Type B pancreatic cell (in vitro differentiated cells): Measurements from ENCODE around the gene TSPAN17. TPM values are rescaled to one million over a fixed set of nuclear protein-coding genes. Genes with fewer than 3 reads are reported as not detected.
A peak's percentile ranks its signal among the peaks of the same experiment; 100 is the strongest.

ENCODE experiments used
- DNase-seq: peaks from one replicate; pipeline ENCODE4 v3.0.0; 2021; ENCODE audit warnings: mixed read lengths; ENCODE audit not compliant: unreplicated experiment; ENCODE audit errors: extremely low spot score
- H3K27ac Mint-ChIP-seq: 2 replicates; pipeline ENCODE4 v1.8.0; 2021; ENCODE audit warnings: mild to moderate bottlenecking, mixed read lengths
- H3K27me3 Mint-ChIP-seq: 2 replicates; pipeline ENCODE4 v1.8.0; 2021; ENCODE audit warnings: mixed read lengths
- H3K36me3 Mint-ChIP-seq: 2 replicates; pipeline ENCODE4 v1.8.0; 2021; ENCODE audit warnings: mixed read lengths
- H3K4me1 Mint-ChIP-seq: one replicate; pipeline ENCODE4 v1.8.0; 2021; ENCODE audit warnings: mixed read lengths; ENCODE audit not compliant: unreplicated experiment
- H3K4me3 Mint-ChIP-seq: 2 replicates; pipeline ENCODE4 v1.8.0; 2021; ENCODE audit warnings: mild to moderate bottlenecking, mixed read lengths
- H3K9me3 Mint-ChIP-seq: 2 replicates; pipeline ENCODE4 v1.8.0; 2021; ENCODE audit warnings: mixed read lengths
- total RNA-seq: library from RNA; stranded (reverse); gene quantifications from 2 replicates; pipeline ENCODE4 v1.2.1, GENCODE V29; 2021; ENCODE audit warnings: low replicate concordance
- TF ChIP-seq, protein P1 (sequence below): fragments of 200-600 bp; sonication (generic); conservative IDR thresholded peaks from 2 replicates; pipeline ENCODE4 v1.5.0; 2021; ENCODE audit warnings: antibody characterized with exemption, mild to moderate bottlenecking

The TSPAN17 gene
- total RNA-seq, 1 donor from 2014 or later = 45.9 TPM

DNA sequence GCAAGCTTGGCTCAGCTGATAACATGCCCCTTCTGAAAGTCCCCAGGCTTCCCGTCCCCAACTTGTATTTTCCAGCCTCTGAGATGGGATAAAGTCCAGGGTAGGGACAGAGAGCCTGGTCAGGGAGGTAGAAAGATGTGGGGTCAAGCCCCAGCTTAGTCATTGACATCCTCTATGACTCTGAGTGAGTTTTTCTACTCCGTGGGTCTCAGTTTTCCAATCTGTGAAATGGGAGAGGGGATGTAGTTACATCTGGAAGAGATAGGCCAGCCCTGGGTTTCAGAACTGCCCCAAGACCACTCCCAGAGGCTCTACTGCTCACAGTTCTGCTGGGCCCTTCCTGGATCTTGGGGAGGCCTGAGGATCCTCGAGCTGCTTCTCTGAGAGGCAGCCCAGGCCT, 40.4 kb upstream of the TSPAN17 start:
- Mint-ChIP-seq H3K9me3 (no peaks in the 10 kb centered on the region), H3K27ac (no peak overlapping the region), H3K36me3 (no peaks in the 10 kb centered on the region), H3K4me3 (no peak overlapping the region), H3K27me3 (peaks cover 19% of the 10 kb centered on the region), H3K4me1 (peaks cover 19% of the 10 kb centered on the region)
- no peak for DNase-seq
- TF ChIP-seq, protein P1, sequence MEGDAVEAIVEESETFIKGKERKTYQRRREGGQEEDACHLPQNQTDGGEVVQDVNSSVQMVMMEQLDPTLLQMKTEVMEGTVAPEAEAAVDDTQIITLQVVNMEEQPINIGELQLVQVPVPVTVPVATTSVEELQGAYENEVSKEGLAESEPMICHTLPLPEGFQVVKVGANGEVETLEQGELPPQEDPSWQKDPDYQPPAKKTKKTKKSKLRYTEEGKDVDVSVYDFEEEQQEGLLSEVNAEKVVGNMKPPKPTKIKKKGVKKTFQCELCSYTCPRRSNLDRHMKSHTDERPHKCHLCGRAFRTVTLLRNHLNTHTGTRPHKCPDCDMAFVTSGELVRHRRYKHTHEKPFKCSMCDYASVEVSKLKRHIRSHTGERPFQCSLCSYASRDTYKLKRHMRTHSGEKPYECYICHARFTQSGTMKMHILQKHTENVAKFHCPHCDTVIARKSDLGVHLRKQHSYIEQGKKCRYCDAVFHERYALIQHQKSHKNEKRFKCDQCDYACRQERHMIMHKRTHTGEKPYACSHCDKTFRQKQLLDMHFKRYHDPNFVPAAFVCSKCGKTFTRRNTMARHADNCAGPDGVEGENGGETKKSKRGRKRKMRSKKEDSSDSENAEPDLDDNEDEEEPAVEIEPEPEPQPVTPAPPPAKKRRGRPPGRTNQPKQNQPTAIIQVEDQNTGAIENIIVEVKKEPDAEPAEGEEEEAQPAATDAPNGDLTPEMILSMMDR = no peak

DNA sequence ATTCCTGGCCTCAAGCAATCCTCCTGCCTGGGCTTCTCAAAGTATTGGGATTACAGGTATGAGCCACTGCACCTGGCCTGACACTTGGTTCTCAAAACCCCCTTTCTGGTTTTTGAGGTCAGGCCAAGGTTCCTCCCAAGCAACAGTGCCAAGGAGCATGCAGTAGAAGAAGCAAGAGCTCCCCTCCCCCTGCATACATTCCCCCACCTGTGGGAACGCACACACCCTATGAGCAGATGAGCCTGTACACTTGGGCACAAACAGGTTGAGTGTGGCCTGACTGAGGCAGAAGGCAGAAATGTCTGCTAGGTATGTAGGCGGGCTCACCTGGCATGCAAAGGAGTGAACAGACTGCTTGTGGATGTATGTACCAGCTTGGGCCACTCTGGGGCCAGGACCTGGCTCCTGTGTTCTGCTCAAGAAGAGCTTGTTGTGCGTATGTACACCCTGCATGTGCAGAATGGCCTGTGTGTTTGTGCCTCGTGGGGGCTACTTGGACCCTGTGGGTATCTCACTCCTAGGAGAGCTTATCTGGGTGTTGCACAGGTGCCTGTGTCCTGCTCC, 39.1 kb upstream of the TSPAN17 start:
- DNase-seq = no peak
- H3K4me1 Mint-ChIP-seq = peaks cover 16% of the 10 kb centered on the region
- TF ChIP-seq, protein P1 = no peak
- no peak overlapping the region for H3K27ac Mint-ChIP-seq
- no peaks in the 10 kb centered on the region for H3K36me3 Mint-ChIP-seq
- peaks cover 32% of the 10 kb centered on the region for H3K27me3 Mint-ChIP-seq
- no peaks in the 10 kb centered on the region for H3K9me3 Mint-ChIP-seq
- peak overlapping the region; percentile 93 for H3K4me3 Mint-ChIP-seq

DNA sequence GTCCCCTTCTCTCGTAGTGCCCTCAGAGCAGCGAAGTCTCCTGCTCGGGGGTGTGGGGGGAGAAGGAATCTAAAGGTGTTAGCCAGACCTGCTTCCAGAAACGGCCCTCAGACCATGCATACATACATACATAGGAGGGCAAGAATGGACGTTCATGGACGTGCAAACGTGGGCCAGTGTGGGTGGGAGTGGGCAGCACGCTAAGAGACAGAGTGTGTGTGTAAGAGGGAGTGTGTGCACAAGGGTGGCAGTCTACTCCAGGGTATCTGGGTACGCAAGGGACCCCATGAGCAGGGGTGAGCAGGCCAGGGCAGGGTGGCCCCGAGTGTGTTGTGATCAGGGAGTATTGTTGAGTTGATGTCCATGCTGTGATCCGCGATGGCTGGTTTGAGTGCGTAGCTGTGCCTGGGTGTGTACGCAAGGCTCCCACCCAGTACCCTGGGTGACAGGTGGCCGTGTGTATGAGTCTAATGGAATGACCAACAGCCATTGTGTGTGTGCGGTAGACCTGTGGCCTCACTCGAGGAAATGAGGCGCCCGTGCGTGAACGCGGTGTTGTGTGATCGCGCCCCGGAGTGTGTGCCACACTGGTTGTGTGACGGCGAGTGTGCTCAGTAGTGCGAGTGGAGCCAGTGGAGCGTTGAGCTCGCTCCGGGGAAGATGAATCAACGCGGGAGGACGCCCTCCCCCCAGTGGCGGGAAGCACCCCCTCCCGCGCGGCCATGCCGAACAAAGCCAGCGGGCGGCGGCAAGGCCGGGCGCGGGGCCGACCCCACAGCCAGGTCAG, 38.2 kb upstream of the TSPAN17 start:
- no peaks in the 10 kb centered on the region for H3K9me3 Mint-ChIP-seq
- TF ChIP-seq, protein P1 = no peak
- peaks cover 8% of the 10 kb centered on the region for H3K4me1 Mint-ChIP-seq
- peaks cover 39% of the 10 kb centered on the region for H3K27me3 Mint-ChIP-seq
- peak overlapping the region; percentile 93 for H3K4me3 Mint-ChIP-seq
- no peak overlapping the region for H3K27ac Mint-ChIP-seq
- DNase-seq = no peak
- no peaks in the 10 kb centered on the region for H3K36me3 Mint-ChIP-seq

DNA sequence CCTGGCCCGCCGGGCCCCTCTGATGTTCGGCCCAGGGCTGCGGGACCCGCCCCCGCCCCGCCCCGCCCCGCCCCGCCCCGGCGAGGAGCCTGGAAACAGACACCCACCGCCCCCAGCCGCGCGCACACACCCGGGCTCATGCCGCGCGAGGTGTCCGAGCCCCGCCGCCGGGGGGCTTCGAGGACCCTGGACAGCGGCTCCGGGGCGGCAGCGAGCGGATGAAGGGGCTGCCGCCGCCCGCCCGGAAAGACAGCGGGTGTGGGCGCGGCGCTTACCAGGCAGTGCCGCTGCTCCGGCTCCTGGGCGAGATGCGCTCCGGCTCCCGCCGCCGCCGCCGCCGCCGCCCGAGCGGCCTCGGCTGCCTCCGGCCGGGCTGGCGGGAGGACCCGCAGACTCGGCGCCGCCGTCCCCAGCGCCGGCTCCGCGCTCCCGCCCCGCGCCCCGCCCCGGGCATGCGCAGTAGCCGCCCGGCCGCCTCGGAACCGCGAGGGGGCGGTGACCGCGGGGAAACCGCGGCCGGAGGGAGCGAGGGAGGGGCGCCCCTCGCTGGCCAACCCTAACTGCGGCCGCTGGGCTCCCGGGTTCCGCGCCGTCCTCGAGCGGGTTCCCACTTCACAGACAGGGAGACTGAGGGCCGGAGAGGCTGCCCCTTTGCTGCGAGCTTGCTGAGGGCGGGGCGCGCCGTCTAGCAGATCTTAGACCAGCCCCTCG, 37.4 kb upstream of the TSPAN17 start, which contains the start of gene GPRIN1:
GPRIN1 (minus strand) TSS at position 433 of the 711 bp plus-strand sequence. CDS start 10,322 bp downstream, outside the sequence.
- Mint-ChIP-seq H3K9me3 (no peaks in the 10 kb centered on the region), H3K4me1 (peaks cover 7% of the 10 kb centered on the region), H3K4me3 (peak within 1 kb of the TSS; percentile 93), H3K27me3 (peaks cover 45% of the 10 kb centered on the region), H3K36me3 (no peaks in the 10 kb centered on the region), H3K27ac (no peak within 1 kb of the TSS)
- TF ChIP-seq, protein P1 = peak; percentile 49
- peak; percentile 82 for DNase-seq

DNA sequence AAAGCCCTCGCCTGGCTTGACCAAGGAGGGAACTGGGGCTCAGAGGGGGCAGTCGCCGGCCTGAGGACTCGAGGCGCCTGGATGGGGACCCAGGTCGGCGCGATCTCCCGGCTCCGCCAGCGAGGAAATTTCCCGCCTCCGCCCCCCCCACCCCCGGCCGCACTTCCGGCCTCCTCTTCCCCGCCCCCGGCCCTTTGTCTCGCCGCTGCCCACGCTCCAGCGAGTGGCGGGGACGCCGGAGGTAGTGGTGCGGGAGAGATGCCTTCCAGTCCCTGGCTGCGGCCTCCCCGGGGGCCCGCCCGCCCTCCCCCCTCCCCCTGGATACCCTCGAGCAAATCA, 36.9 kb upstream of the TSPAN17 start:
- no peak overlapping the region for H3K27ac Mint-ChIP-seq
- peak overlapping the region; percentile 77 for H3K4me3 Mint-ChIP-seq
- peaks cover 7% of the 10 kb centered on the region for H3K4me1 Mint-ChIP-seq
- no peak for DNase-seq
- TF ChIP-seq, protein P1 = peak; percentile 7
- peaks cover 49% of the 10 kb centered on the region for H3K27me3 Mint-ChIP-seq
- no peaks in the 10 kb centered on the region for H3K36me3 Mint-ChIP-seq
- H3K9me3 Mint-ChIP-seq = no peaks in the 10 kb centered on the region
